A549 (cell line): ENCODE data around the gene CMPK2.

ENCODE experiments used
- ZFP36 ChIP-seq: fragments of 450-650 bp; IDR thresholded peaks from 2 replicates; pipeline ENCODE4 v1.6.1; 2014; ENCODE audit warnings: borderline replicate concordance; ENCODE audit not compliant: partially characterized antibody
- TF ChIP-seq, protein P1 (sequence below): fragments of >200 bp; sonication (Bioruptor Twin); formaldehyde crosslinking; IDR thresholded peaks from 3 replicates; pipeline ENCODE4 v1.5.1; 2016

DNA sequence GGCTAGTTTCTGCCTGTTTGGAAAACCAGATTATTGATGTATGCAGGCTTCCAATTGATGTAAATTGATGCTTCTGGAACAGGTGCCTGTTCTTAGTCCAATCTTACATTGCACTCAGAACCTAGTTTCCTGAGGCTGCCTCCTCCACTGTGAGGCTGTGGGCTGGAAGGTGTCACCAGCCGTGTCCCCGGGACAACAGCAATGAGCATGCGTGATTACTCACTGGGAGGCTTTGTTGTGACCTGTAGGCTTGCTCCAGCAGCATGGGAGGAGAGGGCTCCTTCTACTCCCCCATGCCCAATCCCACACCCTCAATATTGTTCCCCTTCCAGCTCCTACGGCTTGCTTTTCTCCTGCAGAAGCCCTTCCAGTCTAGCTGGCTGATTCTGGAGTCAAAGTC lies 23.0 kb upstream of the CMPK2 start:
- TF ChIP-seq, protein P1, sequence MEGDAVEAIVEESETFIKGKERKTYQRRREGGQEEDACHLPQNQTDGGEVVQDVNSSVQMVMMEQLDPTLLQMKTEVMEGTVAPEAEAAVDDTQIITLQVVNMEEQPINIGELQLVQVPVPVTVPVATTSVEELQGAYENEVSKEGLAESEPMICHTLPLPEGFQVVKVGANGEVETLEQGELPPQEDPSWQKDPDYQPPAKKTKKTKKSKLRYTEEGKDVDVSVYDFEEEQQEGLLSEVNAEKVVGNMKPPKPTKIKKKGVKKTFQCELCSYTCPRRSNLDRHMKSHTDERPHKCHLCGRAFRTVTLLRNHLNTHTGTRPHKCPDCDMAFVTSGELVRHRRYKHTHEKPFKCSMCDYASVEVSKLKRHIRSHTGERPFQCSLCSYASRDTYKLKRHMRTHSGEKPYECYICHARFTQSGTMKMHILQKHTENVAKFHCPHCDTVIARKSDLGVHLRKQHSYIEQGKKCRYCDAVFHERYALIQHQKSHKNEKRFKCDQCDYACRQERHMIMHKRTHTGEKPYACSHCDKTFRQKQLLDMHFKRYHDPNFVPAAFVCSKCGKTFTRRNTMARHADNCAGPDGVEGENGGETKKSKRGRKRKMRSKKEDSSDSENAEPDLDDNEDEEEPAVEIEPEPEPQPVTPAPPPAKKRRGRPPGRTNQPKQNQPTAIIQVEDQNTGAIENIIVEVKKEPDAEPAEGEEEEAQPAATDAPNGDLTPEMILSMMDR, result no peak
- TF ChIP-seq ZFP36, result no peak
